ENCODE measurements around the gene PLEKHM2. TPM values are rescaled to one million over a fixed set of nuclear protein-coding genes. Genes with fewer than 3 reads are reported as not detected.
"Not testable (repeated sequence)": the region's sequence is repeated elsewhere in the genome, so short reads cannot be mapped to it uniquely, and the experiment has no call there.

Gene PLEKHM2
- total and polyA plus RNA-seq, 9 donors = 22.1 to 81.8 (median 50.1) TPM

GRCh38 chr1:15639931-15640330 is 44.2 kb upstream of the PLEKHM2 start:
- Histone ChIP-seq H3K9me3 (no peaks in the 10 kb centered on the region), H3K4me1 (ENCODE audit: insufficient read depth) (no peaks in the 10 kb centered on the region), H3K27me3 (no peaks in the 10 kb centered on the region), H3K4me3 (no peak overlapping the region), H3K27ac (no peak overlapping the region), H3K36me3 (no peaks in the 10 kb centered on the region)
- DNase-seq = no peak
- TF ChIP-seq POLR2A (IDR thresholded peaks at IDR 0.05) (no peak), EP300 (IDR thresholded peaks at IDR 0.05) (no peak), CTCF (IDR thresholded peaks at IDR 0.05) (no peak)
- intact Hi-C loops (cut with DNase I) = no loop called here
- 89 to 94% (median 91%) methylated on average over 4 of the region's 4 CpGs for WGBS, 3 donors

- no peaks in the 10 kb centered on the region for H3K36me3 ChIP-seq
- no peak for TF ChIP-seq CTCF (IDR thresholded peaks at IDR 0.05)
- TF ChIP-seq EP300 (IDR thresholded peaks at IDR 0.05) = no peak
- TF ChIP-seq POLR2A (IDR thresholded peaks at IDR 0.05) = no peak
- H3K4me3 ChIP-seq = no peak overlapping the region
- H3K27ac ChIP-seq = no peak overlapping the region
- WGBS, 3 donors = 90 to 96% (median 92%) methylated on average over 3 of the region's 3 CpGs
- H3K27me3 ChIP-seq = no peaks in the 10 kb centered on the region
- no peak for DNase-seq
- no peaks in the 10 kb centered on the region for H3K4me1 ChIP-seq (ENCODE audit: insufficient read depth)
- intact Hi-C loops (cut with DNase I) = no loop called here
- no peaks in the 10 kb centered on the region for H3K9me3 ChIP-seq
Observed at GRCh38 chr1:15640667-15641066, 43.5 kb upstream of the PLEKHM2 start.

- 98 to 99% (median 98%) methylated on average over 1 of the region's 1 CpG for WGBS, 3 donors
- Histone ChIP-seq H3K4me1 (ENCODE audit: insufficient read depth) (no peaks in the 10 kb centered on the region), H3K4me3 (no peak overlapping the region), H3K27ac (no peak overlapping the region), H3K27me3 (no peaks in the 10 kb centered on the region), H3K9me3 (no peaks in the 10 kb centered on the region), H3K36me3 (no peaks in the 10 kb centered on the region)
- intact Hi-C loops (cut with DNase I) = no loop called here
- TF ChIP-seq POLR2A (IDR thresholded peaks at IDR 0.05) = no peak
- TF ChIP-seq CTCF (IDR thresholded peaks at IDR 0.05) = no peak
- no peak for TF ChIP-seq EP300 (IDR thresholded peaks at IDR 0.05)
- DNase-seq = no peak
Observed at GRCh38 chr1:15649937-15650336, 34.2 kb upstream of the PLEKHM2 start.

GRCh38 chr1:15650433-15650832 is 33.7 kb upstream of the PLEKHM2 start:
- no peaks in the 10 kb centered on the region for H3K27me3 ChIP-seq
- TF ChIP-seq EP300 (IDR thresholded peaks at IDR 0.05) (no peak), CTCF (IDR thresholded peaks at IDR 0.05) (no peak), POLR2A (IDR thresholded peaks at IDR 0.05) (no peak)
- H3K4me3 ChIP-seq = no peak overlapping the region
- no peaks in the 10 kb centered on the region for H3K4me1 ChIP-seq (ENCODE audit: insufficient read depth)
- no peaks in the 10 kb centered on the region for H3K36me3 ChIP-seq
- no peak overlapping the region for H3K27ac ChIP-seq
- intact Hi-C loops (cut with DNase I) = no loop called here
- 95 to 96% (median 95%) methylated on average over 2 of the region's 2 CpGs for WGBS, 3 donors
- DNase-seq = no peak
- H3K9me3 ChIP-seq = no peaks in the 10 kb centered on the region

- H3K27ac ChIP-seq; H3K27me3 ChIP-seq; H3K9me3 ChIP-seq; DNase-seq; H3K4me1 ChIP-seq (ENCODE audit: insufficient read depth); intact Hi-C loops (cut with DNase I); H3K36me3 ChIP-seq; H3K4me3 ChIP-seq: not testable (repeated sequence)
- 94 to 100% (median 95%) methylated on average over 5 to 6 of the region's 6 CpGs for WGBS, 3 donors
Observed at GRCh38 chr1:15652130-15652529, 32.0 kb upstream of the PLEKHM2 start.

Data from ovary (tissue), 9 donors.